Osteoblast (primary cell): Measurements from ENCODE around the gene IFT52. TPM values are rescaled to one million over a fixed set of nuclear protein-coding genes. Genes with fewer than 3 reads are reported as not detected.

ENCODE experiments used
- DNase-seq: peaks from one replicate; pipeline ENCODE4 v3.0.0; 2011; ENCODE audit warnings: low spot score, mixed read lengths; ENCODE audit not compliant: insufficient read length; ENCODE audit errors: missing footprints
- H2AFZ ChIP-seq: 2 replicates; pipeline ENCODE4 v1.6.0; 2011; ENCODE audit warnings: mild to moderate bottlenecking, low read length
- H3K27ac ChIP-seq: 2 replicates; pipeline ENCODE4 v1.5.1; 2011; ENCODE audit warnings: mild to moderate bottlenecking, low read depth, low read length, moderate library complexity
- H3K27me3 ChIP-seq: 2 replicates; pipeline ENCODE4 v1.6.0; 2012; ENCODE audit warnings: mild to moderate bottlenecking, control low read depth, inconsistent platforms, low read length, moderate library complexity; ENCODE audit not compliant: insufficient read depth
- H3K36me3 ChIP-seq: 2 replicates; pipeline ENCODE4 v1.5.1; 2011; ENCODE audit warnings: mild to moderate bottlenecking, low read length, control low read depth, moderate library complexity; ENCODE audit not compliant: insufficient read depth
- H3K4me1 ChIP-seq: 2 replicates; pipeline ENCODE4 v1.5.1; 2011; ENCODE audit warnings: mild to moderate bottlenecking, low read length, control low read depth, moderate library complexity; ENCODE audit not compliant: insufficient read depth
- H3K4me2 ChIP-seq: 2 replicates; pipeline ENCODE4 v1.6.0; 2011; ENCODE audit warnings: mild to moderate bottlenecking, low read length; ENCODE audit not compliant: insufficient read depth
- H3K4me3 ChIP-seq: fragments of 200-600 bp; sonication (generic); 3 replicates; pipeline ENCODE4 v1.5.1; 2012; ENCODE audit warnings: mild to moderate bottlenecking, low read length, inconsistent platforms; ENCODE audit not compliant: insufficient read depth
- H3K79me2 ChIP-seq: 2 replicates; pipeline ENCODE4 v1.6.0; 2012; ENCODE audit warnings: mild to moderate bottlenecking, low read length, control low read depth, inconsistent platforms; ENCODE audit not compliant: insufficient read depth
- H3K9me3 ChIP-seq: 2 replicates; pipeline ENCODE4 v1.5.1; 2011; ENCODE audit warnings: low read depth, low read length, control low read depth
- H4K20me1 ChIP-seq: 2 replicates; pipeline ENCODE4 v1.6.0; 2012; ENCODE audit warnings: mild to moderate bottlenecking, low read length, control low read depth; ENCODE audit not compliant: insufficient read depth
- CTCF ChIP-seq: IDR thresholded peaks from 2 replicates; pipeline ENCODE4 v1.5.1; 2011; ENCODE audit warnings: mild to moderate bottlenecking, low read depth, low read length, moderate library complexity; ENCODE audit errors: extremely low read depth
- total RNA-seq: library from RNA; depleted of rRNA; stranded (reverse); fragments of >200 nt; gene quantifications from 2 replicates; pipeline ENCODE4 v1.2.3, GENCODE V29; 2012

Gene IFT52
- total RNA-seq, 1 donor = 63.0 TPM

GRCh38 chr20:43690943-43691598 is 100.3 kb downstream of the IFT52 start:
- Histone ChIP-seq H3K36me3 (no peaks in the 10 kb centered on the region), H3K4me3 (no peak overlapping the region), H4K20me1 (no peaks in the 10 kb centered on the region), H3K79me2 (no peaks in the 10 kb centered on the region), H3K27me3 (no peaks in the 10 kb centered on the region), H3K27ac (no peak overlapping the region), H3K9me3 (no peaks in the 10 kb centered on the region), H3K4me1 (no peaks in the 10 kb centered on the region), H2AFZ (no peak overlapping the region), H3K4me2 (no peak overlapping the region)
- no peak for TF ChIP-seq CTCF
- DNase-seq = no peak

GRCh38 chr20:43691928-43692524 is 101.3 kb downstream of the IFT52 start:
- no peaks in the 10 kb centered on the region for H4K20me1 ChIP-seq
- TF ChIP-seq CTCF = peak; percentile 71
- H3K4me2 ChIP-seq = no peak overlapping the region
- H3K27me3 ChIP-seq = no peaks in the 10 kb centered on the region
- DNase-seq = peak; percentile 84
- no peaks in the 10 kb centered on the region for H3K36me3 ChIP-seq
- H3K79me2 ChIP-seq = no peaks in the 10 kb centered on the region
- H3K9me3 ChIP-seq = no peaks in the 10 kb centered on the region
- no peaks in the 10 kb centered on the region for H3K4me1 ChIP-seq
- no peak overlapping the region for H3K27ac ChIP-seq
- H3K4me3 ChIP-seq = no peak overlapping the region
- H2AFZ ChIP-seq = peak overlapping the region; percentile 2

GRCh38 chr20:43694763-43695162 is 104.0 kb downstream of the IFT52 start:
- Histone ChIP-seq H3K27me3 (no peaks in the 10 kb centered on the region), H3K27ac (no peak overlapping the region), H3K36me3 (no peaks in the 10 kb centered on the region), H3K4me3 (no peak overlapping the region), H3K4me1 (no peaks in the 10 kb centered on the region), H3K79me2 (no peaks in the 10 kb centered on the region), H4K20me1 (no peaks in the 10 kb centered on the region), H3K4me2 (no peak overlapping the region), H3K9me3 (no peaks in the 10 kb centered on the region), H2AFZ (no peak overlapping the region)
- no peak for DNase-seq
- TF ChIP-seq CTCF = no peak

- Histone ChIP-seq H2AFZ (no peak overlapping the region), H3K4me1 (no peaks in the 10 kb centered on the region), H3K36me3 (no peaks in the 10 kb centered on the region), H3K27ac (no peak overlapping the region), H3K4me3 (no peak overlapping the region), H3K4me2 (no peak overlapping the region), H3K27me3 (no peaks in the 10 kb centered on the region), H3K79me2 (no peaks in the 10 kb centered on the region), H4K20me1 (no peaks in the 10 kb centered on the region), H3K9me3 (no peaks in the 10 kb centered on the region)
- no peak for DNase-seq
- TF ChIP-seq CTCF = no peak
Observed at GRCh38 chr20:43695571-43695970, 104.8 kb downstream of the IFT52 start.

Other genes starting within 250 kb of the IFT52 start
- gene SRSF6, start 133.0 kb upstream of the IFT52 start, total RNA-seq = 70.1 and 81.1 TPM in 2 replicates
- 5.6 and 9.8 TPM in 2 replicates for gene L3MBTL1, start 83.2 kb upstream of the IFT52 start, total RNA-seq
- under 0.01 and 0.29 TPM in 2 replicates for gene SGK2, start 31.9 kb upstream of the IFT52 start, total RNA-seq
- 1.8 and 2.5 TPM in 2 replicates for gene MYBL2, start 76.2 kb downstream of the IFT52 start, total RNA-seq
- gene GTSF1L, start 136.1 kb downstream of the IFT52 start, total RNA-seq = not detected in 2 replicates